GM04503 (cell line): ENCODE measurements around the gene ZNF275.
"Not testable (repeated sequence)": the region's sequence is repeated elsewhere in the genome, so short reads cannot be mapped to it uniquely, and the experiment has no call there.

Experiments
- DNase-seq: peaks from one replicate; pipeline ENCODE4 v3.0.0-alpha.2; 2012; ENCODE audit warnings: low read depth

Gene ZNF275

DNA sequence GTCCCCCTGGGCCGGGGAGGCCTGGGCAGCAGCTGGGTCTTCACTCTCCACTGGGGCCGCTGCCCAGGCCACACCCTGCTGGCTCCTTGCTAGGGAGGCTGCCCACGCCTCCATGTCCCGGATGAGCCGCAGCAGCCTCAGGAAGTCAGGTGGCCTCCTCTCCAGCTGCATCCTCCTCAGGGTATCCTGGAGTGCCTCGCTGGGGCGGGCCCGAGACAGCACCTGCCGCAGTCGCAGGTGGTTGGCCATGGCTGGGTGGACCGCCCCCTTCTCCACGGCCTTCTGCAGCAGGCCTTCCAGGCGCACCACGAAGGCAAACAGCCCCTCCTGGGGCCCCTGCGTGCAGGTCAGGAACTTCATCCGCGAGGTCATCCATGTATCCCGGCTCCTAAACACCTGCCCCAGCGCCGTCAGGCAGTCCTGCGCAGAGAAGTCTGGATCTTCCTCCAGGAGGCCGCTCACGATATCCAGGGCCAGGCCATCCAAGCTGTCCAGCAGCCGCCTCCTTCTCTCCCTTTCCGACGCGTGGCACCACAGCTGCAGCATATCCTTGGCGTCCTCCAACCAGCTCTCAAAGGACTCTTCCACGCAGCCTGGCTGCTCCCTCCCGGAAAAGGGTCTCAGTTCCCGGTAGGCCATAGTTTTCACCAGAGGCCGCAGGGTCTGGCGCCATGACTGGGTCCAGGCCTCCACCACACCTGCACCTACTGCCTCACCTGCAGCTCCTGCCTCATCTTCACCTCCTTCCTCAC lies 14.5 kb upstream of the ZNF275 start:
- no peak for DNase-seq

DNA sequence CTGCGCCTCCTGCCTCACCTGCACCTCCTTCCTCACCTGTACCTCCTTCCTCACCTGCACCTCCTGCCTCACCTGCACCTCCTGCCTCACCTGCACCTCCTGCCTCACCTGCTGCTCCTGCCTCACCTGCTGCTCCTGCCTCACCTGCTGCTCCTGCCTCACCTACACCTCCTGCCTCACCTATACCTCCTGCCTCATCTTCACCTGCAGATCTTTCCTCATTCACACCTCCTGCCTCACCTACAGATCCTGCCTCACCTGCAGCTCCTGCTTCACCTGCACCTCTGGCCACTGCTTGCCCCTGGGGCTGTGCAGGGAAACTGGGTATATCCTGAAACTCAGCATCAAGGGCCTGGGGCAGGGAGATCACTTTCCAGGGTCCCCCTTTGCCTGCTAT lies 13.9 kb upstream of the ZNF275 start:
- not testable (repeated sequence) for DNase-seq

DNA sequence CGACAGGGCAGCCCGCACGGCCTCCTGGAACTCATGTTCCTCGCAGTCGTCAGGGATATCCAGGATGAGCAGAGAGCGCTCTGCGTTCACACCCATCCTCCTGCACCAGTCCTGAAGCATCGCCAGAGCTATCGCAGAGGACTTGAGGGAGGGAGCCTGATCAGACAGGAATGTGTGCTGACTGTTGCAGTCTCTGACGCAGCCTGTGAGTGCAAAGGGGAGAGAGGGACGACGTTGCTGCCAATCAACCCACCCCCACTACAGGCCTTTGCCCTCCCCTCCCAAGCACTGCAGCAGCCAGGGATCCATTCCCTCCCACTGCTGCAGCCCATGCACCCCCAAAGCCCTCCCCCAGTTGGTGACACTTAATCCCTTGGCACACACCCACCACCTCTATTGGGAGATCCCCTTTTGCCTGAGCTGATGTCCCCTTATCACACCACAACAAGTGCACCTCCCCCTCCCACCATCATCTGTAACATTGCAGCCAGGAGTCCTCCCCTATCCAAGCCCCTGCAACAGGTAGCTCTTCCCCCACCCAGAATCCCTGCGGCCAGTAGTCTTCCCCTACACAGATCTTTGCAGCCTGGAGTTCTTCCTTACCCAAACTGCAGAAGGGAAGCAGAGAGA lies 13.3 kb upstream of the ZNF275 start:
- no peak for DNase-seq

DNA sequence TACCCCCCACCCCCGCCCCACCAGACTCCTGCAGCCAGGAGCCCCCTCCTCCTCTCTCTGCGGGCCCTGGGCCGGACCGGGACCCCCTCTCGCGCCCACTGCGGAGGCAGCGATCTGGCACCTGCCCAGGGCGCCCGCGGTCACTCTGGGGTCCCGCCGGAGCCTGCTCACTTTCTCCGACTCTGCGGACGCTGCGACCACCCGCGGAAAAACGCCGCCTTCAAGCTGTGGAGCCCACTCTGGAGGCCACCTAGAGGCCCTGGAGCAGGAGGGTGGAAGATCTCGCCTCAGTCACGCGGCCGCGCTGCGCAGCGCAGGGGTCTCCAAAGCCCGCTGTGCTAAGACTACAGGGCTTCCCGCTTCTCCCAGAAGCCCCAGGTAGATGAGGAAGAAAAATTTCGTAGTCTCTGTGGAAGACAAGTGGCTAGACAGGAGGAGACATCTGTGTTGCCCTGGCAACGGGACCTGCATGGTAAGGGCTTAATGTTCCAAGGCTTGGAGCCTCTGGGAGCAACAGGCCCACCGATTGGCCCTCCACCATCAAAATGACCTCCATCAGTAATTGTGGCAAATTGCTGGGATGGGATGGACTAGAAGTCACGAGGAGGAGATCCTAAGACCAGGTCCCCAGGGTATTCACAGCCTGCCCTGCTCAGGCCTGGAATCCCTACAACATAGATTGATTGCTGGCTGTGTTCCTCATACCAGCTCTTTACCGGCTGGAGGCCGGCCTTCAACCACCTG lies 12.4 kb upstream of the ZNF275 start, which contains the start of gene PNMA6F:
Gene PNMA6F (minus strand): TSS at position 387 of the 744 bp plus-strand sequence. CDS start 1,093 bp downstream, outside the sequence.
- DNase-seq, result no peak

DNA sequence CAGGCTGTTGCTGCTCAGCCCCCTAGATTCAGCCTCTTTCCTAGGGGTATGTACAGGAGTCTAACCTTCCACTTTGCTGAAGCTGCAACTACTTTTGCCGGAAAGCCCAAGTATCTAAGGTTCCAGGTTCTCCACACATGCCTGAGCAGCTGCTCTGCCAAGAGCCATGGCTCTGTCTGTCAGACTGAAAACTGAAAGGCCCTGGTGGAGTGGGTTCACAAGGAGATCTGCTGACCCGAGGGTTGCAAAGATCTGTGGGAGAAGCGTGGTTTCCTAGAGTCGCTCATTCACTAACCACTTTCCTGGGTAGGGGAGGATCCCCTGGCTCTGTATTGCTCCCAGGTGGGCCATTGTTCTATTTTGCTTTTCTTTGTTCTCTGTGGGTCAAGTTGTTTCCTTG lies 6.4 kb upstream of the ZNF275 start:
- DNase-seq, result no peak

DNA sequence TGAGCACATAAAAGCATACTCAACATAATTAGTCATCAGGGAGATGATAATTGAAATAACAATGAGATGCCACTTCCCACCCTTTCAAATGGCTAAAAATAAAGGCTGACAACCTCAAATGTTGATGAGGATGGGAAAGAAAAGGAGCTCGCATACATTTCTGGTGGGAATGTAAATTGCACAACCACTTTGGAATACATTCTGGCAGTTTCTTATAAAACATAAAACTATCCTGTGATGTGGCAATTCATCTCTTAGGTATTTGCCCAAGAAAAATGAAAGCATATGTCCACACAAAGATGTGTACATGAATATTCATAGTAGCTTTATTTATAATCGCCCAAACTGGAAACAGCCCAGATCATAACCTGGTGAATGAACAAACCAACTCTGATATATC lies 687 bp upstream of the ZNF275 start:
- peak; percentile 46 for DNase-seq

DNA sequence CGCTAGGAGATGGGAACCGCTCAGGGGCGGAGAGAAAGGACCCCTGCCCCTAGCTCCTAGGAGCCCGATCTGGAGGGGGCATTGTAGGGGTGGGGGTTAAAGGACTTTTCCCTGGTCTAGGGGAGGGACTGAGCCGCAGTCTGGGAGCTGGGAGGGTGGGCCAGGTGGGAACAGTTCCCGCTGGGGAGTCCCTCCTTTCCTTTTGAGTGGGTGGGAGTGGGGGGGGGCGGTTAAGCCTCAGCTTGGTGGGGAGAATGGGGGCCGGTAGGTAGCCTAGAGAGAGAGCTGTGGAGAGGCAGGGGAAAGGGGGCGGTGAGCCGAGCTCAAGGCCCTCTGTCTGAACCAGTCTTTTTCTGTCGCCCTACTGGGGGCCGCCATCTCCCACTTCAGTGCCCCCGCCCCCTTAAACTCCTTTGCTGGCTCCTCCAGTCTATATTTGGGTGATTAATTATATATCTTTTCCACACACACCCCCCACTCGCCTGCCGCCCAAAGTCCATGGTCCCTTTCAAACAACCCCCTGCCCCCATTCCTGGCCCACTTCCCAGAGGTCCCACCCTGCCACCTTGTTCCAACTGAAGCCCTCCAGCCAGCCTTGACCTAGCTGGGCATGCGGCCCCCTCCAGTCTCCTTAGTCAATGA lies 822 bp downstream of the ZNF275 start:
- no peak for DNase-seq

DNA sequence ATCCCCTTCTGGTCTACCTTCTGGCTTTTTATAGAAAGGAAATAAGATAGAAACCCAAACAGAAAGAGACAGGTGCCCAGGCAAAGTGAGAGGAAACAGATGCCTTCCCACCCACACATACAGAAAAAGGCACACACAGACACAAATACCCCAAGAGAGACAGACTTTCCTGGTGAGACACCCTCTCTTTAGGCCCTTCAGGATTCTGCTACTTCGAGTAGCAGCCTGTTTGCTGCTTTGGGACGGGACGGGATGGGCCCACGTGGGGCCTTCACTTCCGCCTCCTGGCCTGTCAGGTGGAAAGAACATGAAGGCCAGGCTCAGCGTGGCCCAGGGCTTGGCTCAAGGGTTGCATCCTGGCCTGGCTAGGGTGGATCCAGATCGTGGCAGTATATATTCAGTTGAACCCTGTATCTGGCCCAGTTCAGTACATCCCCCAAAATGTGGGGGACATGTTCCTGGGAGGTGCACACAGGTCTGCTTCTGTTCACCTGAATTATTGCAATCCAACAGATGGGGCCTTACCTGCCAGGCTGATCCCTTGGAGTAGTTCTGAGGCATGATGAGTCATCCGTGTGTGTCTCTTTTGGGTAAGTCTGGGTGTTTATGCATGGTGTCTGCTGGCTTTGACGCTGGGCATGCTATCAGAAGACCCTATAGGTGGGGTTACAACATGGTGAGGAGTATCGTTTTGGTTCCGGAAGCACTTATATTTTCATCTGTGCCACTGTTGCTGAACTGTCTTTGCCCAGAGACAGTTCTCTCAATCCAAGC lies 2.4 kb downstream of the ZNF275 start:
- DNase-seq, result no peak

DNA sequence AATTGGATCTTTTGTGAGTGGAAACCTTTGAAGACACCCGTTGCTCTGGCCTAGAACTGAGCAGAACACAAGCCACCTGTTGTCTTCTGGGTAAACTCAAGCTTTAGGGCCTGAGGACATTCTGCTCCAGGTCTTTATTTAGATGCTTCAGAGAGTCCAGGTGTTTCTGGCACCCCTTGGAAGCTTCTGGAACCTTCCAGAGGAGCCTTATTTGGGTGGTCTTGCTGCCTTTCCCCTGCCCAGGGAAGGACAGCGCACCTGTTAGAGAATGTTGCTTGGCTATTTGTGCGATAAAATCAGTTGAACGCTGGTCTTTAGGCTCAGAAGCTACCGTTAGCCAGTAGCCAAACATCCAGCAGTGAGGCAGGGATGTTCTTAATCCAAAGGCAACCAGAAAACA lies 3.0 kb downstream of the ZNF275 start:
- no peak for DNase-seq

DNA sequence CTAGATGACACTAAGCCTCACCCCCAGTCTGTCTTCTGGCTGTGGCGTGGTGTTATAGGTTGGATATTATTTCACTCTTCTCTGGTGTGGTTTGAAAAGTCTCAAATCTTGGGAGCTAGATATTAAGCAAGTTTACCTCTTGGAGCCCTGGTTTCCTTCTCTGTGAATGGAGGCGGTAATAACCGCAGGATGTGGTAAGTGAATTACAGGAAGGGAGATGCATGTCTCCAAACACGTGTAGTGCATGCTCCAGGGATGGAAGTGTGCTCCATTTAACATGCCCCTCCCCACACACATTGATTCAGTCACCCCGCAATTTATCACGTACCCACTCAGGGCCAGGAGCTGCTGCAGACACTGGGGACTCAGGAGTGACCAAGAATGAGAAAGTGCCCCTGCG lies 4.9 kb downstream of the ZNF275 start:
- DNase-seq, result no peak

DNA sequence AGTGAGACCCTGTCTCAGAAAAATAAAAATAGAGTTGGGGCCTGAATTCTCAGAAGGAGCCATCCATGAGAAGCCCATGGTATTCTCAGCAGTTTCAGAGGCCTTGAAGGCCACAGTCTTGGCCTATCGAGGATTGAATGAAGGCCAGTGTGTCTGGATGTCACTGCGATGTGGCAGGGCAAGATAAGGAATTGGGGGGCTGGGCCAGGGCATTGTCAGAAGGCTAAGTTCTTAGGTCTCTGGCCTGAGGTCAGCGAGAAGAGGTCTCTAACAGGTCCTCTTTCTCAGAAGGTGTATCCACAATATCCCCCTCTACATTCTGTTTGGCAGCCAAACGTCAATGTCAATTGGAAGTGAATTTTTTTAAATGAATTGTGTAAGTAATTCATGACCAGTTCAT lies 5.7 kb downstream of the ZNF275 start:
- DNase-seq, result no peak

DNA sequence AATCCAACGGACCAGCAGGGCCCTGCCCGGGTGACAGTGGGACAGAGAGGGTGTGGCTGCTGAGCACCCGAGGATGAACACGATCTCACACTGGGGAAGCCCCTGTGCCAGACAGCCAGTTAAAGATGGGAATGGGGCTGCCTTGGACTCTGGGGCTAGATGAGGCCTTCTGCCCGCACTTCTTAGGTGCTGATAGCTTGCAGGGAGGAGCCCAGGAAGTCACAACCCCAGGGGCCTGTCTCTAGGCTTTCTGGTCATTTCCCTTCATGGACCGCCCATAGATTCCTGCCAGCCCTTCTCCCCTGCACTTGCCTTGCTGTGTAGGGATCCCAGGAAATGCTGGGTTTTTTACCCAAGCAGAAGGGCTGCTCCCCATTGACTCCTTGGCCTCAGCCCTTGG lies 6.2 kb downstream of the ZNF275 start:
- DNase-seq, result no peak

DNA sequence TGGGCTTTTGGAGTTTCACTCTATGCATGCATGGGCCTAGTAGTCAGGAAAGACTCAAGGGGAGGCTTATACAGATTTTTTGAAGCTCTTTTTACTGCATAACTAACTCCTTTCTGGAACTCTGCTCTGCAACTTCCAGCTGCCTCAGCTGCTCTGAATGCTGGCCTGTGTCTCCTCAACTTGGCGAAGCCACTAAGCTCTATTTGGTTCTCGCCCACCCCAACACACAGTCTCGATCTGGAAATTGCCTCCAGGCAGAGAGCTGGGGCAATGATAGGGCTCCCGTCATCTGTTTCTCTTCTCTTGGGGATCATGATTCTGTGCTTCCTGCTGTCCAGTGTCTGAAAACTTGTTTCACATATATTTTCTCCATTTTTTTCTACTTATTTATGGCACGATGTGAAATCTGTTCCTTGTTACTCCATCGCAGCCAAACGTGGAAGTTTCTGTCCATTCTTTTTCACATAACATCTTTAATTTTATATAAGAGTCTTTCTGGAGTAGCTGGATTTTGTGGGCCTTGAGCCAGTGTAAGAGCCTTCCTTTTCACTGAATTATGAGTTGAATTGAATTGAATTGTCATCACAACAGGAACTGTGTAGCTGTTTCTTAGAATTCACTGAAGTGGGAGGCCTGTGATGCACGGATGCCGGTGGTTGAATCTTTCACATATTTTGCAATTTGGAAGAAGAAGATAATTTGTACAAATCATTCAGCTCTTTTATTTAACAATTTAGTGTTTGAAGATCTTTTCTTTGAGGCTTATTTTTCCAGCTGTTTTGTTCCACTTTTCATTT lies 9.0 kb downstream of the ZNF275 start:
- no peak for DNase-seq

DNA sequence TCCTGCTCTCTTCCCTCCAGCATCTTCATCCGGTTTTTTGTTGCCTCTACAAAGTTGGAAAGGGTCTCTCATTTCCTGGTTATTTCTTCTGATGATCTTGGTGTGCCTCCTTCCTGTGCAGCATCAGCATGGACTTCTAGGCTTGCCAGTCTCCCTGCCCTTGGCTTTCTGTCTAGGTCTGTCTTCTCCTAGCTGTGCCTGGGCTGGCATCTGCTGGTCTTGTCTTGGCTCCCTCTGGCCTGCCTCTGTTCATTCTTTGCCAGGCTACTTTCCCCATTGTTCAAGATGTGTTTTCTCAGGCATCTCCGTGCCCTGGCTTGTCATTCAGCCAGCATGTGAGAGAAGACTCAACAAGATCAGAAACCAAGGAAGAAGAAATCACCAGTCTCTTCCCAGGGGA lies 9.7 kb downstream of the ZNF275 start:
- DNase-seq, result no peak

DNA sequence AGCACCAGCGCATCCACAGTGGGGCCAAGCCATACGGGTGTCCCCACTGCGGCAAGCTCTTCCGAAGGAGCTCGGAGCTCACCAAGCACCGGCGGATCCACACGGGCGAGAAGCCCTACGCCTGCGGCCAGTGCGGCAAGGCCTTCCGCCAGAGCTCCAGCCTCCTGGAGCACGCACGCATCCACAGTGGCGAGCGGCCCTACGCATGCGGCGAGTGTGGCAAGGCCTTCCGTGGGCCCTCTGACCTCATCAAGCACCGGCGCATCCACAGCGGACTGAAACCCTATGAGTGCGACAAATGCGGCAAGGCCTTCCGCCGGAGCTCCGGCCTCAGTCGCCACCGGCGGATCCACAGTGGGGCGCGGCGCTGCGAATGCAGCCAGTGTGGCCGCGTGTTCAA lies 13.6 kb downstream of the ZNF275 start:
- no peak for DNase-seq

DNA sequence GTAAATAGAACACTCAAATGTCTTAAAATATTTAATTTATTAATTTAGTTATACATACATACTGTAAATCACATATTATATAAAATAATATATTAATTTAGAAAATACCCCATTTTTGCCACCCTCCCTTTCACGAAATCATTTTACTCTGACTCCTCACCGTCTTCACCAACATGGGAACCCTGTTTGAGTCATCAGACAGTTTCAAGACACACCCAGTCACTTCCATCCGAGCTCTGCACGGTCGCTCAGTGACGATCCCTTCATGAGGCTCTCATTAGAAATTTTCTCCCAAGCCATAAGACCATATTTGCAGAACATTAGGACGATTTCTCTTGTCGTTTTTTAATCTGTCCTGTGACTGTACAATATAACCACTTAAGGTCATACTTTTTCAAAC lies 14.5 kb downstream of the ZNF275 start:
- no peak for DNase-seq

DNA sequence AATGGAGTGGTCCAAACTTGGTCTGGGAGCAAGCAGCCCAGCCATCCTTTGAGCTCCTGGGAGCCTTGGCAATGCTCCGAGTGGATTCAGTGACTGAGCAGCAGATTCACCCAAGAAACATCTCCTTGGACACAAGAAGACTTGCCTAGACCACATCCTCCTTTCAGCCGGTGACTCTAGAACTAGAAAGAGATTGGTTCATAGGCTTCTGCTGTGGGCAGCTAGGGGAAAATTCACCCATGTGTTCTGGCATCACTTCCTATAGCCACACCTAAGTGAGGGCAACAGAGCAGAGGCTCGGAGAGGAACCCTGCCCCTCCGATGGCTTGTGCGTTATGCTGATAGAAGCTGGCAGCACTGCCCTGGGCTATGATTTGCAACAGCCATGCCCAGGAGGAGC lies 16.0 kb downstream of the ZNF275 start:
- no peak for DNase-seq

DNA sequence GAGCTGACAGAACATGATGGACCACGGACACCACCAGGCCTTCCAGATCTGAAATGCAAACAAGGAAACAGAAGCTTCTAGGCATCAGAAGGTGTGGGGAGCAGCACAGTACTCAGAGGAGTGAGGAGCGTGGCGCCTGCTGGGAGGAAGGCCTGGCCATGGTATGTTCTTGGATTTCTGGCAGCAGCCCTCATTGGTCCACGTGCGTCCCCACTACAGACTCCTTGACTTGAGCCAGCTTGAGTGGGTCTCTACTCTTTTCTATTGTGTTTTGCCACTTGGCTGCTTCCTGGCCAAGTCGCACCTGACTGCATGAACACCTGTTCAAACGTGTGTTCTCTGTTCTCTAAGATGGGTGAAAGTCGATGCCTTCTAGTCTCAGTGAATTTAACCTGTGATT lies 18.0 kb downstream of the ZNF275 start:
- DNase-seq, result no peak

DNA sequence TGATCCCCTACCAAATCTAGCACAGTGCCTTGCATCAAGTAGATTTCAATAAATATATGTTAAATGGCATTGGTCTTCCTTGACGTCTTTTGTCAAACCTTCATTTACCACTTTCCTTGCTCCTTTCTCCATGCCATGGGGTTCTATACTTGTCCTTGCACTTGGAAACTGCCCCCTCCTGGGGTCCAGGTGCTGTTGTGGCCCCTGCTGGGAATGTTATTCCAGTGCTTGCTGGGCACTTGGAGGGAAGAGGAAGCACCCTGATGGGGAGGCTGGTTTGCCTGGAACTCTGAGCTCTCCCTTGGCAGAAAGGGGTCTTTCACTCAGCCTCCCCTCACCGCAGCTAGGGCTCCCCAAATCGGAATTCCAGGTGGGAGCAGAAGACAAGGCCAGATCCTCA lies 18.9 kb downstream of the ZNF275 start:
- DNase-seq, result no peak

DNA sequence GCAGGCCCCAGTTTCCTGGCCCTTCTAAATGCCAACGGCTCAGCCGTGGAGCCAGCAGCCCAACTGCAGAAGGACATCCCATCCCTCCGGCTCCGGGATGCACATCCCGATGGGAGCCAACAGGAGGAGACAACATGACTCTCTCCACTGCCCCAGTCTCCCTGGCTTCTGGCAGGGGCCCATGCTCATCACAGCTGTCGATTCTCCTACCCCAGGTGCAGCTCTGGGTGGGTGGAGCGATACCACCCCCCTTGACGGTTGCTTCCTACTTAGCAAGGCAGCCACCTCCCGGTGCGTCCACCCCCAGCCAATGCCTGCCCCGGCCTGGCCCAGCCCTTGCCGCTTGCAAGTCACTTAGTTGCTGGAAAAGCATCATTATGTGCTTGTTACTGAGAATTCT lies 19.5 kb downstream of the ZNF275 start:
- no peak for DNase-seq

DNA sequence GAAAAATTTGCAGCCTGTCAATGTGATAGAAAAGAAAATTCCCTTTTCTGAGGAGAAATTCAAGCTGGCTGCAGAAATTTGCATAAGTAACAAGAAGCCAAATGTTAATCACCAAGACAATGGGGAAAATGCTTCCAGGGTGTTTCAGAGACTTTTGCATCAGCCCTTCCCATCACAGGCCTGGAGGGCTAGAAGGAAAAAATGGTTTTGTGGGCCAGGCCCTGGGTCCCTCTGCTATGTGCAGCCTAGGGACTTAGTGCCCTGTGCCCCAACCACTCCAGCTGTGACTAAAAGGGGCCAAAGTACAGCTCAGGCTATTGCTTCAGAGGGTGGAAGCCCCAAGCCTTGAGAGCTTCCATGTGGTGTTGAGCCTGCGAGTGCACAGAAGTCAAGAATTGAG lies 23.9 kb downstream of the ZNF275 start:
- no peak for DNase-seq
